Activated CD4-positive, alpha-beta T cell treated with anti-CD3 and anti-CD28 coated beads, Interleukin-2, amount 50 U/mL, for 16 hours (primary cell): Measurements from ENCODE around the gene EVA1A.

Source experiments
- DNase-seq: peaks from one replicate; pipeline ENCODE4 v3.0.0-alpha.2; 2020

Gene EVA1A

DNA sequence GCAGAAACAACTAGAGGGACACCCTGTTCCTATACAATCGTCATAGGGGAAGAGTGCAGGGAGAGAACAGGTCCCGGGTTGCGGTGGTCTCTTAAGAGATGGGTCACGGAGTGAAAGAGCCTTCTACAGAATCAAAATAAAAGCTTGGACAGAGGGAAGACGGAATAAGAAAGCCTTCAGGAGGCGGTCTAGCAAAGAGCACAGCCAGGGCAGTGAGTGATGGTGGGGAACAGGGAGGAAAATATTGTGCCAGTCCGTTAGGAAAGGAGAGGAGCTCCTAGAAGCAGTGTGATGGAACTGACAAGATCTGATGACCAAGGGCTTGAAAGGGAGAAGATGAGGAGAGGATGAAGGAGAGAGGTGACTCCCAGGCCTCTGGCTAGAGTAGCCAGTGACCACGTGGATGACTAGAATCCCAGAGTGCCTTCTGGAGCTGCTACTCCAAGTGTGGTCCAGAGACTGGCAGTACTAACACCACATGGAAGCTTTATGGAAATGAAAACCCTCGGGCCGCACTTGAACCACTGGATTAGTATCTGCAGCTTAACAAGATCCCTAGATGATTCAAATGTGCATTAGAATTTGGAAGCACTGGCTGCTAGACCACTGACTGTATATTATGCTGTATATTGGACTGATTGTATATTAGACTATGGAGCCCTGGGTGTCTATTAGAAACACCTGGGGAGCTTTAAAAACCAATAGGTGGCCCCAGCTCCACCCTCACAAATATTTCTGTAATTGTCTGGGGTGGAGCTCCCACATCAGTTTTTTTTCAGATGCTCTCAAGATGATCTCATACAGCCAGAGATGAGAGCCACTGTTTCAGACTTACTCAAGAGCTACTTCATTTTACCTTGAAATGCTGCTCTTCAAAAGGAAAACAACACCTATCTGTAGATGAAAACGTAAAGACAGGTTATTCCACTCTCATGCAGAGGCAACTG, 1.1 kb upstream of the EVA1A start:
- DNase-seq, result peak; percentile 11

DNA sequence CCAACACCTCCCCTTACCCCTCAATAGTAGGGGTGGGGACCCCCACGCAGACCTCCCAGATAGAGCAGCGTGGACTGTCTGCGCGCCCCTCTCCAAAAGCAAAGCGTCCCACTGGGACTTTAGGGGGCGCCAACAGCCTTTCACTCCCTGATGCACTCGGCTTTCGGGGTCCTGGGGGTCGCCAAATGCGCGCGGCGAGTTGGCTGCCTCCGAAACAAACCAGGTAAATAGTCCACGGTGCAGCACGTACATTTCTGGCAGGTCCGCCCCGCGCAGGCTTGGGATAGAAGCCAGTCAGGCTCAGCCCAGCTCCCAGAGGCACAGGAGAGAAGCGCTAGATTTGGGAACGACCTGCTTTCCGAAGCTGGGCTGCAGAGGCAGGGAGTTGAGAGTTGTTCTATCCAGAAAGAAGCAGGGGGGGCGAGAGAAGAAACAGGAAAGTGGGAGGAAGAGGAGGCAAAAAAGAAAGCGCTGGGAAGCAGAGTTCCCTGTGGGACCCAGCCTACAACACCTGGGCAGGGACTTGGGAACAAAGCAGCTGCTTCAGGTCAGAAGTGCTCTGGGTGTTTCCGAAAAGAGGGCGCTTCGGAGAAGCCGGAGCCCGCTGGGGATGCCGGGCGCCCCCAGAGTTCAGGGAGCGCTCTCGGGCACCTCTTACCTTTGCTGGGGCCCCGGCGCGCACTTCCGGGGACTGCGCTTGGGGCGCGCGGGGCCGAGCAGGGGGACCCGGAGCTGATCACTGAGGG, 544 bp downstream of the EVA1A start:
- no peak for DNase-seq

DNA sequence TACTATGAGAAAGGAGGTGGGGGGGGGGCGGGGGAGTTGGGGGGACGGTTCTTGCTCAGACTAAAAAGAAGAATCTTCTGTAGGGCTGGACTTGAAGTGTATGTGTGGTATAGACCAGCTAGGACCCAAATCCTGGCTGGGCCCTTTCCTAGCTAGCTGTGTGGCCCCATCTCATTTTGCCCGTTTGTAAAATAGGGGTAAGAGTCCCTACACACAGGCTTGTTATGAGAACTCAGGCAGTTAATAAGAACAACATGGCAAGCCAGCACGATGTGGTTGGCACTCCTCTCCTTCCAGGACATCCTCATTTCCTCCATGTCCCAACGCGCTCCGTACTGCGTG, 1.1 kb downstream of the EVA1A start:
- DNase-seq, result no peak

DNA sequence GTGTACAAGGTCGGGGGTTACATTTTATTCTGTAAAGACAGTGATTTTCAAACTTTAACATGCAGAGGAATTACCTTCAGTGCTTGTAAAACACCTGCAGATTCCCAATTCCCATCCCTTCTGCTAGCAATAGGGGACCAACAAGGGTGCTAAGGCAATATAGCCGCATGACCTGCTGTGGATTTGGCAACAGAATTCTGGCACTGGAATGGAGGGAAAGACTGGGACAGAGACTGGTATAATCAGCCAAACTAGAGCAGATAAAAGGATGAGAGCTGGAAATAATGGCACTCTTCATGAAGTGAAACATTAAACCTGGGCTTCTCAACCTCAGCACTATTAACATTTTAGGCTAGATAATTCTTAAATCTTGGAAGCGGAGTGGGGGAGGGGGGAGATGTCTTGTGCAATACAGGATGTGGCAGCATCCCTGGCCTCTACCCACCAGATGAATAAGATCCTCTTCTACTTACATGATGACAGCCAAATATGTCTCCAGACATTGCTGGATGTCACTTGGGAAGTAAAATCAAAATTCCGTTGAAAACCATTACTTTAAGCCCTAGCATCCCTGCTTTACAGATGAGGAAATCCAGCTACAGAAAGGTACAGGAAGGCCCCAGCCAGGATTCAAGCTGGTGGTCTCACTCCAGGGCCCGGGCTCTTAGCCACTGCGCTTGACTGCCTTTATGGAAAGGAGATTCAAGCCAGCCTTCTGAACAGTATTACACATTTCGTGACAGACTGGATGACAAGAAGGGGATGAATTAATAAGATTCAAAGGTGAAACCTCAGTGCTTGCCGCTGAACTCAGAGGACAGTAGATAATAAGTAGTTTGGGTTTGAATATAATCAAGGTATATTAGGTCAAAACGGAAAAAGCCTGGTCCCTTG, 1.7 kb downstream of the EVA1A start:
- no peak for DNase-seq

DNA sequence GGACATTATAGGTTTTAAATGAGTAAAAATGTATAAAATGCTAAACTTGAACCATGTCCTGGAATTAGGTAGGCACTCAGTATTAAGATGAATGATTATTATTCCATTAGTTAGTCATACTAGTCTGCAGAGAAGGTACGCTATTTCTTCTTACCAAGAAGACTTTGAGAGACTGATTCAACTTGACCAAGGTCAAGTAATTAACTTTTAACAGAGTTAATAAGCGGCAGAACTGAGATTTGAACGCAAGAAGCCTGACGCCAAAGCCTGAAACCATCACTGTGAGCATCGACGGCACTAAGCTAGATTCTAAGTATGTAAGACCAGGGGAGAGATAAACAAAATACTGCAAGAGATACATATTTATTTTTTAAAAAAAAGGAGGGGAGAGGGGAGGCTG, 2.6 kb downstream of the EVA1A start:
- no peak for DNase-seq

DNA sequence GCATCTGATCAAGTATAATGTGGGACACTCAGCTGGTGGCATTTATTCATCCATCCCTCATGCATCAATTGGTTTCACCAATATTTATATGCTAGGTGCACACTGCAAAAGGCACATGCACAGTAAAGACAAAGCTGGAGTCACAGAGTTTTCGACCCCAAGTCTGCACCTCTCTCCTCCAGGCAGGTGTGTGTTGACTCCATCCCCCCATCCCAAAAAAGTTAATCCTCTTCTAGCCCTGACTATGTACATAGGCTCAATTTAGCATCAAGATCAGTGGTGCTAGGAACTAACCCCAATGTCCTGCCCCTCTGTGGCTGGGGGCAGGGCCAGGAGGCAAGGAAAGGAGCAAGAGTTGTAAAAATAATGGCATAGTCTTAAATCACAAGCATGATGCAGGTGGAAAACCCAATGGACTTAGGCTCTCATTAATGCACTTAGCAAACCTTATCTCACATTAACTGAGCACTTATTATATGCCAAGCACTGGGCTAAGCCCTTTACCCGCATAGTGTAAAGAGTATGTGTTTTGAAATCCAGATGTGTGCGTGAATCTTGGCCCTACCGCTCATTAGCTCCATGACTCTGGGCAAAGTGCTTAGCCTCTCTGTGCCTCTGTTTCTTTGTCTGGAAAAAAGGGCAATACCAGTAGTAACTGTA, 3.1 kb downstream of the EVA1A start:
- DNase-seq, result no peak

DNA sequence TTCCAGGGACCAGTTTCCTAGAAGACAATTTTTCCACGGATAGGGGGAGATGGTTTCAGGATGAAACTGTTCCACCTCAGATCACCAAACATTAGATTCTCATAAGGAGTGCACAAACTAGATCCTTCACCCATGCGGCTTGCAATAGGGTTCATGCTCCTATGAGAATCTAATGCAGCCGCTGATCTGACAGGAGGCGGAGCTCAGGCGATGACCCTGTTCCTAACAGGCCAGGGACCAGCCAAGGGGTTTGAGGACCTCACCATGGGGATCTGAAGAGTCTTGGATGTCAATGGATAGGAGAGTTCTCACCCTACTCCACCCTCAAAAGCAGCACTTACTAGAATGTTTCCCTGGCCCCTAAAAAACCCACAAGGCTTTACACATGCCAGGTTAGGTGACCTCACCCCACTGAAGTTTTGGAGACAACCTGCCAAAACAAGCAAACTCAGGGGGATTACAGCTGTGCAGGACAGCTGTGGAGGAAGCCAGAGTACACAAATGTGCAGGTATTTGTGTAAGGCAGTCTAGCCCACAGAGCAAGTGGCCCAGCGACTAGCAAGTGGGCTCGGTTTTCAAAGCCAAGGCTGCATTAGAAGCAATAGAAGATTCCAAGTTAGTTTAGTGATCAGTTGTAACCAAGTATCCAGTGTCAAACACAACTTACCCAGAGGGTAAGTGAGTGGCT, 3.9 kb downstream of the EVA1A start:
- no peak for DNase-seq

DNA sequence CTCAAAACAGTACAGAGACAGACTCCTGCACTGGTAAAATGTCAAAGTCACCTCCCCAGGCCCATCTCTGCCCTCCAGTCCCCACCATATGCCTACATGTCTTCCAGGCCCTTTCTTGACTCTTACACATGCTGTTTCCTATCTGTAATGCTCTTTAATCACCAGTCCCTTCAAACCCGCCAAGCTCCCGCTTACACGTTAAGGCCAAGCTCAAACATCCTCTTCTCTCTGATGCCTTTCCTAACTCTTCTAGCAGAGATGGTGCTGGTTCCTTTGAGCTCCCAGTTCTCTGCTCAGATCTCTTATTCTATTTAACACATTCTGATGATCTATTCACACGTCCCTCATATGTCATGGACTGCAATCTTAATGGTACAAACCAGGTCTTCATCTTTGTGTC, 5.0 kb downstream of the EVA1A start:
- no peak for DNase-seq

DNA sequence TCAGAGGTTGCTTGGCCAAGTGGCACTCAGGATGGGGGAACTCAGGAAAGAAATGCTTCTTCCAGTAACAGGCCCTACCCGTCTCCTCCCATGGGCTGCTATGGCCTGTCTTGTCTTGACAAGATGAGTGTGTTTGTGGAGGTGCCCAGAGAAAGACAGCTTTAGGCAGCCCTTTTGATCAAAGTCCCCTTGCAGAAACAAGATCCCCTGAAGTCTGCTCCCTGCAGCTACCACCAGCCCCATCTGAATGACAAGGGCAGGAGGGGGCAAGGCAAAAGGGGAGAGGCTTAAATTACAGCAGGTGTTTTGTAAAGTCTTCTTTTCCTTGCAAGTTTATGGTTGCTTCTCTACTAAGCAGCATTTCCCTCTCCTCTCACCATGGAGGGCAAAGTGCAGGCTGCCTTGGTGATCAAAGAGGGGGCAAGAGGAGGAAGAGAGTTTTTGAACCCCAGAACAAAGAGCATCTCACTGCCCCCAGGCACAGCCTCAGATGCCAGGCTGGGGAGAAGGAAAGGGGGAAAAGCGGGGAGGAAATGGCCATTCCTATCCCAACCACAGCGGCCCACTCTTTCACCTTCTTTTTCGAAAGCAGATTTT, 6.7 kb downstream of the EVA1A start:
- no peak for DNase-seq

DNA sequence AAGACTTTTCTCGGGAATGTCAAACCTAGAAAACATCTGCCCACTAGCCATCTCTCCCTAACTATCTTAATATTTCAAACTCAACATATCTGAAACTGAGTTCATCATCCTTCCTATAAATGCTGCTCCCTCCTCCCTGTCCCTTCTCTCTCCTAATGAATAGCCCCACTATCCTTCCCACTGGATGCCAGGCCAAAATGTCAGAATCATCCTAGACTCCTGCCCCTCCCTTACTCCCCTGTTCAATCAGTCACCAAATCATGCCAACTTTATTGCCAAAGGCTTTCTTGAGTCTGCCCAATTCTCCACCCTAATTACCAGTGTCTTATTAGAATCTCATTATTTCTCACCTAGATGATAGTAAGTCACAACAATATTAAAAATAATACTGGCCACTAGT, 8.5 kb downstream of the EVA1A start:
- no peak for DNase-seq

DNA sequence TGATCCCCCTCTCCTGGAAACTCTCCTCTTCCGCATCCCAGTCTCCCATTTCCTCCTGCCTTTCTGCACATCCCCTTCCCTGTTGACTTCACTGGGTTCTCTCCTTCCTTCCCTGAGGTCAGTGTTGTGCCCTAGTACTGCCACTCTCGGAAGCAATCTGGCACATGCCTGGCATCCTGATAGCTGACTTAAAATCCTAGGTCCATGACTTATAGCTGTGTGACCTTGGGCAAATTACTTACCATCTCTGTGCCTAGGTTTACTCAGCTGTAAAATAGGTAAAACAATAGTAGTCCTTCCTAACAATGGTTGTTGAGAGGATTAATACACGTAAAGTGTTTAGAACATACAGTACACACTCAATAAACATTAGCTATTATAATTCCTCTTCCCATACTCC, 9.3 kb downstream of the EVA1A start:
- DNase-seq, result no peak

DNA sequence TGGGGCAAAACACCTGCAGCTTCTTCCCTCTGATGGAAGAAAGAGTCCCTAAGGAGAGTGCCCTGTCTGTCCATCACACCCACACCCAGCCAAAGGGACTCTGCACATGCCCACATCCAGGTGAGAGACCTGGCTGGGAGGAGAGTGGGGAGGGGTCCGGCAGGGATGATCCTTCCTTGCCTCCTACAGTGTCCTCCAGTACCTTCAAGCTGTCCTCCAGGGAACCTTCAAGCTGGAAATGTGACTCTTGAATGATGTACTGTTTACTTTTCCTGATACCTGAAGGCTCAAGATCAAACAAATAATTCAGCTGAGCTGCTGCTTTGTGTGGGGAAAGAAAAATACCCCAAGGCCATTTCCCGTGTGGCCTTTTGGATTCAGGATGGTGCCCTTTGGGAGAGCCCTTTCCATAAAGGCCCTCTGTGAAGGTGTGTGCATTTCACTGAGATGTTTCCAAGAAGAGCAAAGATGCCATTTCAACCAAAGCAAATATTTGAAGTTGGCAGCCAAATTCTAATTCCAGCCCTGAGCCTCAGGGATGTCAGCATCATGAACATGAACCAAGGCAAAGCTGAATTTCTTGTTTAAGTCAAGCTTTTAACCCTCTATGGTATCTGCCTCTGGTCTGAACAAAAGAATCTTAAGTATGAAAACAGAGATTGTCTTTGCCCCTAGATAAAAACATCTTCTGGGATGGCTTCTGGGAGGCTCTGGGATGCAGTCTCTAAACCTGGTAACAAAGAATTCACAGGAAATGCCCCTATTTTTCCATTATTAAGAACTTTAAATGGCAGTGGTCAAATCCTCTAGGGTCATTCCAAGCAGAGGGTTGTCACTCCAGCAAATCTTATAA, 11.1 kb downstream of the EVA1A start:
- no peak for DNase-seq

DNA sequence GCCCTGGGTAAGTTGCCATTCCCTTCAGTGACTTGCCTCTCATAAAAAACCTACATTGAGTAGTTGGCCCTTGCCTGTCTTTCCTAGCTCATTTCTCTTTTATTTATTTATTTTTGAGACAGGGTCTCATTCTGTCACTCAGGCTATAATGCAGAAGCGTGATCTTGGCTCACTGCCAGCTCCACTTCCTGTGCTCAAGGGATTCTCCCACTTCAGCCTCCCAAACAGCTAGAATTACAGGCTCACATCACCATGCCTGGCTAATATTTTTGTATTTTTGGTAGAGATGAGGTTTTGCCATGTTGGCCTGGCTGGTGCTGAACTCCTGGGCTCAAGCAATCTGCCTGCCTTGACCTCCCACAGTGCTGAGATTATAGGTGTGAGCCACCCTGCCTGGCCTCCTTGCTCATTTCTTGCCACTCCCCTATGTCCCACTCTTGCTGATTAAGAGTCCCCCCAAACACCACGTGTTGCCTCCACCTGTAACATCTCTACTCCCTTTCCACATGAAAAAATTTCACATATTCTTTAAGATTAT, 12.6 kb downstream of the EVA1A start:
- DNase-seq, result no peak

DNA sequence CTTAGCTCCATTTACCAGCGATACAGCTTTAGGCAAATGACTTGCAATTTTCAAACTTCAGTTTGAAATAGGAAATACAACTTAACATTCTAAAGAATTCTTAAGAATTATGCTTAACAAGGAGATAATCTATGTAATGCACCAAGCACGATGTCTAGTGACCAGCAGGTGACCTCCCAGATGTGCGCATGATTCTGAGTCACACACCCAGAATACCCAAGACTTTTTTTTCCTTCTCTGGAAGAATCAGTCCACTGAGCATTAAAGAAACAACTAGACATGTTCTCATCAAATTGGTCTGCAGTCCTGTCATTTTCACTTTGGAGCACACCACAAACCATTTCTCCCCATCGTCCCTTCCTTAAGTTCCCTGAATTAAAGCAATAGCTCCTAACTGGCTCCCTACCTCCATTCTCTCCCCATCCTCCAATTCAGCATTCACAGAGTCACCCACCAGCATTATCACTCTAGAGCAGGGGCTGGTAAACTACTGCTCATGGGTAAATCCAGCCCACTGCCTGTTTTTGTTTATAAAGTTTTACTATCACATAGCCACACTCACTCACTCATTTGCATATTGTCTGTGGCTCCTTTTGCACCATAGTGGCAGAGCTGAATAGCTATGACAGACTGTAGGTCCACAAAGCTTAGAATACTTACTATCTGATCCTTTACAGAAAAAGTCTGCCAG, 13.2 kb downstream of the EVA1A start:
- no peak for DNase-seq

DNA sequence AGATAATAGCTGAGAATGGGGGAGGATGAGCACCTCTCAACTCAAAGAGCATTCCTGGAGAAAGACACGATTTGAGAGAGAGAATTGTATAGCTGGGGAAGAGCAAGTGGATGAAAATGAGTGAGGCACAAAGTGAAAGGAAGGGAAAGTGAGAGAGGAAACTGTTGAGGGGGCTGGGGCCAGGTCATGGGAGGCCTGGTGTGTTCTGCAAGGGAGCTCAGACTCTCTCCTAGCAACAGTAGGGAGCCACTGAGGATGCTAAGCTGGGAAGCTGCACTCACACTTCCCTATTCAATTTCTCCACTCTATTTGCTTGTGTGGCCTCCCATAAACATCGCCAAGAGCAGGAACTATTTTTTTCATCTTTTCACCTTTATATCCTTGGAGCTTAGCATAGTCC, 14.8 kb downstream of the EVA1A start:
- no peak for DNase-seq

DNA sequence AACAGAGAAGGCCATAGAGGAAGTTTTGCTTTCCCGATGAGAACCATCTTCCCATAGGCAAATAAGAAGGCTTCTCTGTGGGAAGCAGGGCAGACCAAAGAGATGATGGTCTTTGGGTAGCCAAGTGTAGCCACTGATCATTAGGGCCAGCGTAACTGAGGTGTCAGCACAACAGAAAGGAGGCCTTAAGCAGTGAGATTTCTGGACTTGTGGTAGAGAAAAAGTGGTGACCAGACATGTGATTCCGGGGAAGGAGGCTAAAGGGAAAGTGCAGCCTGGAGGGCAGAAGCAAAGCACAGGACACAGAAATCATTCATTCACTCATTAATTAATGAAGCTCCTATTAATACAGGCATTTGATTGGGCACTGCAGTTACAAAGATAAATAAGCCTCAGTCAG, 15.4 kb downstream of the EVA1A start:
- no peak for DNase-seq

DNA sequence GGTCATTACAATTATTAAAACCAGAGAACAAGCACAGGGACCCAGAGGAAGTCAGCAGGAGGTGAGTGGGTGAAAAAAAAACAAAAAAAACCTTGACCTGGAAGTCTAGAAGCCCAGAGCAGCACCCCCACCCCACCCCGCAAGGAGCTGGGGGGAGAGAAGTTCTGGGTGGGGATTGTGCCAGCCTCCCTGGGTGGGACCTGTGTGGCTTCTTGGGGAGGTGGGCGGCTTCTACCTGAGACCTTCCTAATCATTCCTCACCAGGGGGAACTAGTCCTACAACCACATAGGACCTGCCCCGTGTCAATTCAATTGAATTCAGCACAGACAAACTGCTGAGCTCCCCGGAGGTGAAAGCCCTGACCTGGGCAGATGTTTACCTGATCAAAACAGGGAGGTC, 17.3 kb downstream of the EVA1A start:
- no peak for DNase-seq

DNA sequence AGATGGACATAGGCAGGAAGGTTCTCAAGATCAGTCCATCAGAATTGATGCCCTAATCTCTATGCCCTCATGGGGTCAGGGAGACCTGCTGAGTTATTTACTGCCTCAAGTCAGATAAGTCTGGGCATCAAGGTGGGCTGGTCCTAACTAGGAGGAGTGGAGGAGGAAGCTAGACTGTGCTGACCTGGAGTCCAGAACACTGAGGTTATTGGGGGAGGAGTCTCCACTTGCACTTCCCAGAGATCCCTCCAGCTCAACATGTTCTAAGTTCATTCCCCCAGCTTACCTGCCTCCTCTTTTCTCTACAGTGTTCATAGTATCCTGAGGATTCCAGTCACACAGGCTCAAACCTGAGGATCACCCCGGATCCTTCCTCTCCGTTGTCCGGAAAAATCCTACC, 19.3 kb downstream of the EVA1A start:
- DNase-seq, result no peak

DNA sequence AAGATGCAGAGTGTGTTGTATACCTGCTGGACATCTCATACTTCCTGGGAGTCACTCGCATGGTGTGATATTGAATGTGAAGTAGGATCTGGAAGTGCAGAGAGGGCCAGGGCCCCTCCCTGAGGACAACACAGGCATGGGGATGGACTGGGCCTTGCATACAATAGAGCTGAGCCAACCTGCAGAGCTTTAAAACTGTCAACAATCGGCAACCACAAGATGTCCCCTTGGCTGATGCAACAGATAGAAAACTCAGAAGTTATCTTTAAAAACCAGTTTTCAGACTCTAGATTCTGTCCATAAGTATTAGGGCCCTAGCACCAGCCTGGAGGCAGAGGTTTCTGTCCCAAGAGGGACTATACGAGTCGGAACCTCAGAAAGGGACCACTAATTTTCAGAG, 19.7 kb downstream of the EVA1A start:
- no peak for DNase-seq
